Gastrocnemius medialis (tissue), 4 donors: Measurements from ENCODE around the gene CFAP100. TPM values are rescaled to one million over a fixed set of nuclear protein-coding genes. Genes with fewer than 3 reads are reported as not detected.

ENCODE experiments used
- ATAC-seq, 2 donors: fragments of 150-250 bp; one replicate each; pipeline ENCODE4 v1.9.1; 2016
- DNase-seq, 2 donors: peaks; one replicate each; pipeline ENCODE4 v3.0.0-alpha.2; 2019
- H3K27ac ChIP-seq, 4 donors: fragments of 200-600 bp; sonication (generic); 1 replicate in 1 of 4; 2 replicates in 3 of 4; pipeline ENCODE4 v1.5.1; 2016 to 2018; ENCODE audit warnings: mild to moderate bottlenecking in 2 of 4, moderate library complexity in 1 of 4
- H3K27me3 ChIP-seq, 3 donors: fragments of 200-600 bp; sonication (generic) in 2 of 3; 1 replicate in 1 of 3; 2 replicates in 2 of 3; pipeline versions ENCODE4 v1.5.1 to v1.6.0; 2016 to 2019; ENCODE audit warnings: mild to moderate bottlenecking in 1 of 3, moderate library complexity in 1 of 3
- H3K36me3 ChIP-seq, 2 donors: fragments of 200-600 bp; sonication (generic) in 1 of 2; one replicate each; pipeline ENCODE4 v1.5.1; 2017 to 2018
- H3K4me1 ChIP-seq, 2 donors: fragments of 200-600 bp; sonication (generic) in 1 of 2; one replicate each; pipeline ENCODE4 v1.5.1; 2016 to 2017; ENCODE audit warnings: mild to moderate bottlenecking in 2 of 2
- H3K4me3 ChIP-seq, 4 donors: fragments of 200-600 bp; sonication (generic) in 3 of 4; 1 replicate in 1 of 4; 2 replicates in 3 of 4; pipeline ENCODE4 v1.5.1; 2016 to 2019; ENCODE audit warnings: mild to moderate bottlenecking in 2 of 4
- H3K9me3 ChIP-seq, 3 donors: fragments of 200-600 bp; sonication (generic) in 2 of 3; 1 replicate in 1 of 3; 2 replicates in 2 of 3; pipeline ENCODE4 v1.5.1; 2016 to 2019
- CTCF ChIP-seq, 5 experiments: fragments of 450-650 bp in 3 of 5; fragments of 200-600 bp in 2 of 5; sonication (generic) in 2 of 5; IDR thresholded peaks in 4 of 5; conservative IDR thresholded peaks in 1 of 5; 1 replicate in 4 of 5; 2 replicates in 1 of 5; pipeline ENCODE4 v1.5.1; 2016 to 2019; ENCODE audit warnings: antibody characterized with exemption in 5 of 5, mild to moderate bottlenecking in 3 of 5, moderate library complexity in 3 of 5
- POLR2A ChIP-seq, 2 donors: fragments of 450-650 bp; IDR thresholded peaks; one replicate each; pipeline ENCODE4 v1.6.1; 2017; ENCODE audit warnings: antibody characterized with exemption in 2 of 2, mild to moderate bottlenecking in 2 of 2, moderate library complexity in 2 of 2
- in situ Hi-C, 4 donors: fragments of 200-750 bp; cut with MboI; loops; one replicate each; pipeline versions ENCODE4 v1.15.0 to v1.8.0; 2017; ENCODE audit warnings: low sequenced_read_pairs in 4 of 4
- intact Hi-C: fragments of 100-400 bp; cut with DNase I; formaldehyde crosslinking; loops from one replicate; pipeline ENCODE4 v1.15.1; 2023; ENCODE audit warnings: low total_unique reads
- total RNA-seq, 4 donors: library from RNA; depleted of rRNA; stranded (reverse); fragments of >200 nt; gene quantifications; one replicate each; pipeline versions ENCODE4 v1.1.0 to v1.2.3, GENCODE V29; 2016

The CFAP100 gene
- total RNA-seq, 4 donors from 2014 or later = not detected

- no peak overlapping the region for H3K27ac ChIP-seq
- no peak overlapping the region for H3K4me3 ChIP-seq
- in situ Hi-C loops (no loop called here), intact Hi-C loops (no loop called here)
- TF ChIP-seq POLR2A (IDR thresholded peaks at IDR 0.05) (no peak), CTCF (IDR thresholded peaks at IDR 0.05 in 4 of 5, conservative IDR thresholded peaks at IDR 0.05 in 1 of 5) (no peak)
- peaks cover 0 to 9% of the 10 kb centered on the region in 2 donors for H3K36me3 ChIP-seq
- no peak for DNase-seq
- no peaks in the 10 kb centered on the region for H3K9me3 ChIP-seq
- no peak for ATAC-seq
- H3K27me3 ChIP-seq = no peaks in the 10 kb centered on the region
- H3K4me1 ChIP-seq = no peaks in the 10 kb centered on the region
Observed at GRCh38 chr3:126424751-126425150, 30.0 kb downstream of the CFAP100 start.

- Histone ChIP-seq H3K27ac (no peak overlapping the region), H3K4me1 (peaks cover 11 to 15% of the 10 kb centered on the region in 2 donors), H3K9me3 (no peaks in the 10 kb centered on the region), H3K27me3 (no peaks in the 10 kb centered on the region), H3K36me3 (no peaks in the 10 kb centered on the region), H3K4me3 (no peak overlapping the region)
- DNase-seq (no peak), ATAC-seq (no peak)
- TF ChIP-seq POLR2A (IDR thresholded peaks at IDR 0.05) (no peak), CTCF (IDR thresholded peaks at IDR 0.05 in 4 of 5, conservative IDR thresholded peaks at IDR 0.05 in 1 of 5) (no peak)
- in situ Hi-C loops (no loop called here), intact Hi-C loops (no loop called here)
Observed at GRCh38 chr3:126431103-126431534, 36.4 kb downstream of the CFAP100 start.

- Histone ChIP-seq H3K9me3 (no peaks in the 10 kb centered on the region), H3K27me3 (no peaks in the 10 kb centered on the region), H3K4me1 (peaks cover 11 to 26% of the 10 kb centered on the region in 2 donors), H3K4me3 (no peak overlapping the region), H3K27ac (peak overlapping the region in 3 of 4 donors; percentile 49 to 66 (median 65)), H3K36me3 (peaks cover 0 to 9% of the 10 kb centered on the region in 2 donors)
- intact Hi-C loops = no loop called here
- ATAC-seq = no peak
- TF ChIP-seq POLR2A (IDR thresholded peaks at IDR 0.05) (no peak), CTCF (IDR thresholded peaks at IDR 0.05 in 4 of 5, conservative IDR thresholded peaks at IDR 0.05 in 1 of 5) (no peak)
- in situ Hi-C loops = no loop called here
- no peak for DNase-seq
Observed at GRCh38 chr3:126432361-126433104, 37.8 kb downstream of the CFAP100 start.

- ATAC-seq = no peak
- H3K9me3 ChIP-seq = no peaks in the 10 kb centered on the region
- H3K4me1 ChIP-seq = peaks cover 11 to 28% of the 10 kb centered on the region in 2 donors
- TF ChIP-seq CTCF (IDR thresholded peaks at IDR 0.05 in 4 of 5, conservative IDR thresholded peaks at IDR 0.05 in 1 of 5) (no peak), POLR2A (IDR thresholded peaks at IDR 0.05) (no peak)
- no peak overlapping the region for H3K4me3 ChIP-seq
- DNase-seq = no peak
- H3K27me3 ChIP-seq = no peaks in the 10 kb centered on the region
- H3K36me3 ChIP-seq = peaks cover 0 to 14% of the 10 kb centered on the region in 2 donors
- in situ Hi-C loops = no loop called here
- intact Hi-C loops = no loop called here
- peak overlapping the region; percentile 29 to 66 (median 57) for H3K27ac ChIP-seq
Observed at GRCh38 chr3:126433105-126433430, 38.4 kb downstream of the CFAP100 start.
